Measurements from ENCODE around the gene HDAC4.

The HDAC4 gene

GRCh38 chr2:239224199-239224570 lies 176.6 kb downstream of the HDAC4 start:
- H3K4me3 ChIP-seq (ENCODE audit: low read length): no peak overlapping the region
- TF ChIP-seq, protein P1, sequence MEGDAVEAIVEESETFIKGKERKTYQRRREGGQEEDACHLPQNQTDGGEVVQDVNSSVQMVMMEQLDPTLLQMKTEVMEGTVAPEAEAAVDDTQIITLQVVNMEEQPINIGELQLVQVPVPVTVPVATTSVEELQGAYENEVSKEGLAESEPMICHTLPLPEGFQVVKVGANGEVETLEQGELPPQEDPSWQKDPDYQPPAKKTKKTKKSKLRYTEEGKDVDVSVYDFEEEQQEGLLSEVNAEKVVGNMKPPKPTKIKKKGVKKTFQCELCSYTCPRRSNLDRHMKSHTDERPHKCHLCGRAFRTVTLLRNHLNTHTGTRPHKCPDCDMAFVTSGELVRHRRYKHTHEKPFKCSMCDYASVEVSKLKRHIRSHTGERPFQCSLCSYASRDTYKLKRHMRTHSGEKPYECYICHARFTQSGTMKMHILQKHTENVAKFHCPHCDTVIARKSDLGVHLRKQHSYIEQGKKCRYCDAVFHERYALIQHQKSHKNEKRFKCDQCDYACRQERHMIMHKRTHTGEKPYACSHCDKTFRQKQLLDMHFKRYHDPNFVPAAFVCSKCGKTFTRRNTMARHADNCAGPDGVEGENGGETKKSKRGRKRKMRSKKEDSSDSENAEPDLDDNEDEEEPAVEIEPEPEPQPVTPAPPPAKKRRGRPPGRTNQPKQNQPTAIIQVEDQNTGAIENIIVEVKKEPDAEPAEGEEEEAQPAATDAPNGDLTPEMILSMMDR (conservative IDR thresholded peaks at IDR 0.05; ENCODE audit: low read depth, low read length): no peak
- no peak for DNase-seq (ENCODE audit: low read depth)

DNA sequence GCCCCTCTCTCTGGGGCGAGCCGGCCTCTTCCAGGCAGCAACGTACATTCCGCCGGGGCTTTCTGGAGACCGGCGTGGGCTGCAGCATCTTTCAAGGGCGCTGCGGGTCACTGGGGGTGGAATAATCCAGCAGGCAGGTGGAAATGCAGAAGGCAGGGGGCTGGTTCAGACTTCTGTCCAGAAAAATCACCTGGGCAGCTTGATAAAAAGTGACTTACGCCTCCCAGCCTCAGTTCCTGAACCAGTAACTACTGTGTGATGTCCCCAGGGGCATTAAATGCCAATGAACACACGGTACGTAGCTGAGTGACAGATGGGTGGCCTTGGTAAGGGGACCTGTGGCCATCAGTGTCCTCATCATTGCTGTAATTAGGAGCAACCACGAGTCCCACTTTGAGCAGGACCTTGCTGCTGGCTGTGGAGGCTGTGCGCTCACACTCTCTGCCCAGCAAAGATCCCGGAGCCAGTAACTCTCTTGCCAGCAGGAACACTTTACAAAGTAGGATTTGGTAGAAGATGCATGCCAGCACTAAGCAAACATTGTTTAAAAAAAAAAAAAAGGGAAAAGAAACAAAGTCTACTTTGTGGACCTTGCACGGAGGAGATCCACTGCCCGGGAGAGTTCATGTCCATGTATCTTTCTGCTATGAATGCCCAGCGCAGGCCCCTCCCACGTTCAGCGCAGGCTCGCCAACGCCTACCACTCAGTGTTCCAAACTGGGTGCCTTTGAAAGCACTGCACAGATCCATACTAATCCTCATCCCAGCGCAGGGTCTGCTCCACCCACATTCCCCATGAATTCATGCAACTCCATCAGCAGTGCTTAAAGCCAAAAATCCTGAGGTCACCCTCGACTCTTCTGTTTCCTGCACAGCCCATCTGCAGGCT lies 177.3 kb downstream of the HDAC4 start:
- H3K4me3 ChIP-seq (ENCODE audit: low read length): no peak overlapping the region
- TF ChIP-seq, protein P1 (conservative IDR thresholded peaks at IDR 0.05; ENCODE audit: low read depth, low read length): no peak
- DNase-seq (ENCODE audit: low read depth): peak; percentile 76

DNA sequence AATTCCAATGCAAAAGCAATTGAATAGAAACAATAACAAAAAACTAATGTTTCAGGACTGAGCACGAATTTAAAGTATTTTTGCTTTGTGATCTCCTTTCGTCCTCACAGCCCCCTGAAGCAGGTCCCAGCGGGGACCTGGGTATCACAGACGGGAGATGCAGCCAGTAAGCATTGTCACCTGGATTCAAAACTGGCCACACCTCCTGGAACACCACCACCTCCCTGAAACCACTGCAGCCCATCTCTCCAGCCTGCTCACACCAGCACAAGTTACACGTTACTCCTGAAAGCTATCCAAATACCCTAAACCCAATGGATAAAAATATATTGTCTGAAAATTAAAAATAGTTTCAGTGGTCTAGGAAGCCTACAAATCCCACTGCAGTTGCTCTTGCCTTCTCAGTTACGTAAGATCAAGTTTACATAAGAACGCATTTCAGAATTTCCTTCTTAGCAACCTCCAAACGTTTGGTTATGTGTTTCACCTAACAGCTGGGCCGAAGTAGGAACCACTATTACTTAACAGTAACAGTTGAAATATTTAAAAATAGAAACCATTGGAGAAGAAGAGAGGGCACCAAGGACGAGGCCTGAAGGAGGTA lies 178.0 kb downstream of the HDAC4 start:
- no peak overlapping the region for H3K4me3 ChIP-seq (ENCODE audit: low read length)
- TF ChIP-seq, protein P1 (conservative IDR thresholded peaks at IDR 0.05; ENCODE audit: low read depth, low read length): no peak
- DNase-seq (ENCODE audit: low read depth): no peak

DNA sequence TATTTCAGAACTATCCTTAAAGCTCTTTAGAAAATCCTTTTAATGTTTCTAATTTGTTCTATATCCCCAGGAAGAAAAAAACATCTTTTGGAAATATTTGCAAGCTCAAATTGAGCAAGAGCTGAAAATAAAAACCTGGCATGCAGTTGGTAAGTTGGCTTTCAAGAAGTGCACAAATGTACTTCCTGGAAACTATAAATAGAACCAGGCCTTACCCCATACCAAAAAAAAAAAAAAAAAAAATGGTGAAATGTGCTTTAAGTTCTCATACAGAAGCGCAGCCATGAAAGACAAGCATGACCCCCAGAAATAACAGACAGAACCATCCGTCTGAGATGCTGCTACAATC lies 178.5 kb downstream of the HDAC4 start:
- no peak overlapping the region for H3K4me3 ChIP-seq (ENCODE audit: low read length)
- TF ChIP-seq, protein P1 (conservative IDR thresholded peaks at IDR 0.05; ENCODE audit: low read depth, low read length): no peak
- no peak for DNase-seq (ENCODE audit: low read depth)

DNA sequence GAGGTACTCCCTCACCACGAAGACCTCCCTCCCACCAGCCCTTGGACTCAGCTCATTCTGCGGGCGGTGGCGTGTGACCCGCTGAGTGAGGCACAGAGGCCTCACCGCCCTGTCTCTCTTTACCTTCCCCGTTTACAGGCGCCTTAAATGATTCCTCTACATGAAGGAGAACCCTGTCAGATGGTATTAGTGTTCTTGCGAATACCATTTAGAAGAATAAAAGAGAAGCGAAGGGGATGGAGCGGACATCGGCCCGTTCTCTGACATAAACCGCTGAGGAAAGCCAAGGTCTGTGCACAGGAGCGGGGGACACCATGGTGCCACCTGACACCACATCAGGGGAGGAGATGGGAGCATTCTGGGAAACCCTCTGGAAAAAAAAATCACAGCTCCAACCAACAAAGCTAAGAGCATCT lies 179.8 kb downstream of the HDAC4 start:
- TF ChIP-seq, protein P1 (conservative IDR thresholded peaks at IDR 0.05; ENCODE audit: low read depth, low read length): no peak
- H3K4me3 ChIP-seq (ENCODE audit: low read length): no peak overlapping the region
- no peak for DNase-seq (ENCODE audit: low read depth)

DNA sequence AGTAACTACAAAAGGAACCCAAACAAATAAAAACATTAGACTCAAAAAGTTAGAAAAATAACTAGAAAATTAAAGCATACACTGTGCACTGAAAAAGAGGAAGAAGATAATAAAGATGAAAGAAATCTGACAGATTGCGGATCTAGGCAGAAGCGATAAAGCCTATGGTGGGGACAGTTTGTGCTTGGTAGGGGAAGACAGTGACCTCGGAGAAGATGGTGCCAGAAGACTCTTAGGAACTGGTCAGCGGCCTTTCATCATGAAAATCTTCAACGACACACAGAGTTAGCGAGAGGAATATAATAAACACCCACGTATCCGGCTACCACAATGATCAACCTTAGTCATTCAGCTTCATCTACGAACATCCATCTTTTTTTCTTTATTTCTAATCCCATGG lies 180.5 kb downstream of the HDAC4 start:
- no peak for DNase-seq (ENCODE audit: low read depth)
- no peak overlapping the region for H3K4me3 ChIP-seq (ENCODE audit: low read length)
- TF ChIP-seq, protein P1 (conservative IDR thresholded peaks at IDR 0.05; ENCODE audit: low read depth, low read length): no peak

Measured in retinal pigment epithelial cell (primary cell).